COLO668 (cell line): ENCODE measurements around the gene ARL6IP6.
A peak's percentile ranks its signal among the peaks of the same experiment; 100 is the strongest.
"Not testable (repeated sequence)": the region's sequence is repeated elsewhere in the genome, so short reads cannot be mapped to it uniquely, and the experiment has no call there.

Experiments used
- DNase-seq: peaks from one replicate; lab custom pipeline; 2025; ENCODE audit not compliant: unreplicated experiment; lab: John Stamatoyannopoulos, UW

The ARL6IP6 gene

GRCh38 chr2:152720794-152721193, 2.4 kb downstream of the ARL6IP6 start:
- no peak for DNase-seq

- not testable (repeated sequence) for DNase-seq
Measured at GRCh38 chr2:152722639-152723038, 4.2 kb downstream of the ARL6IP6 start.

- DNase-seq = no peak
Measured at GRCh38 chr2:152723918-152724317, 5.5 kb downstream of the ARL6IP6 start.

GRCh38 chr2:152729844-152730243, 11.4 kb downstream of the ARL6IP6 start:
- no peak for DNase-seq

GRCh38 chr2:152730591-152731333, 12.3 kb downstream of the ARL6IP6 start:
- no peak for DNase-seq

GRCh38 chr2:152737509-152737908, 19.1 kb downstream of the ARL6IP6 start:
- DNase-seq = not testable (repeated sequence)

- DNase-seq = no peak
Measured at GRCh38 chr2:152738438-152738837, 20.0 kb downstream of the ARL6IP6 start.

- DNase-seq = not testable (repeated sequence)
Measured at GRCh38 chr2:152739705-152740104, 21.3 kb downstream of the ARL6IP6 start.

- DNase-seq = no peak
Measured at GRCh38 chr2:152740743-152741328, 22.4 kb downstream of the ARL6IP6 start.

GRCh38 chr2:152743002-152743401, 24.6 kb downstream of the ARL6IP6 start:
- DNase-seq = no peak

GRCh38 chr2:152747751-152748150, 29.3 kb downstream of the ARL6IP6 start:
- not testable (repeated sequence) for DNase-seq

- DNase-seq = peak; percentile 8
Measured at GRCh38 chr2:152755029-152755428, 36.6 kb downstream of the ARL6IP6 start.

- DNase-seq = no peak
Measured at GRCh38 chr2:152759290-152760072, 41.1 kb downstream of the ARL6IP6 start.

GRCh38 chr2:152761214-152761613, 42.8 kb downstream of the ARL6IP6 start:
- DNase-seq = no peak

- no peak for DNase-seq
Measured at GRCh38 chr2:152762202-152762601, 43.8 kb downstream of the ARL6IP6 start.

- DNase-seq = not testable (repeated sequence)
Measured at GRCh38 chr2:152763208-152763607, 44.8 kb downstream of the ARL6IP6 start.

- no peak for DNase-seq
Measured at GRCh38 chr2:152763651-152764050, 45.2 kb downstream of the ARL6IP6 start.

GRCh38 chr2:152766928-152767327, 48.5 kb downstream of the ARL6IP6 start:
- DNase-seq = no peak

- no peak for DNase-seq
Measured at GRCh38 chr2:152781175-152781574, 62.8 kb downstream of the ARL6IP6 start.

GRCh38 chr2:152782171-152782570, 63.8 kb downstream of the ARL6IP6 start:
- no peak for DNase-seq

GRCh38 chr2:152790883-152791282, 72.5 kb downstream of the ARL6IP6 start:
- DNase-seq = no peak

- DNase-seq = peak; percentile 15
Measured at GRCh38 chr2:152791979-152792378, 73.6 kb downstream of the ARL6IP6 start.
